Sigmoid colon (tissue), 7 donors: ENCODE results near the gene SGSM2. TPM values are rescaled to one million over a fixed set of nuclear protein-coding genes. Genes with fewer than 3 reads are reported as not detected.
A peak's percentile ranks its signal among the peaks of the same experiment; 100 is the strongest.

Experiments
- DNase-seq: peaks from one replicate; pipeline ENCODE4 v3.0.0-alpha.2; 2019
- H3K27ac ChIP-seq, 4 donors: fragments of 200-600 bp; sonication (generic); one replicate each; pipeline ENCODE4 v1.5.1; 2016 to 2019; ENCODE audit warnings: mild to moderate bottlenecking in 1 of 4
- H3K27me3 ChIP-seq, 3 donors: fragments of 200-600 bp; sonication (generic); one replicate each; pipeline ENCODE4 v1.5.1; 2019; ENCODE audit warnings: mild to moderate bottlenecking in 1 of 3
- H3K36me3 ChIP-seq, 4 donors: fragments of 200-600 bp; sonication (generic); one replicate each; pipeline ENCODE4 v1.5.1; 2016 to 2019
- H3K4me1 ChIP-seq, 4 donors: fragments of 200-600 bp; sonication (generic); one replicate each; pipeline ENCODE4 v1.5.1; 2017 to 2019
- H3K4me3 ChIP-seq, 4 donors: fragments of 200-600 bp; sonication (generic); one replicate each; pipeline ENCODE4 v1.5.1; 2017 to 2019; ENCODE audit warnings: mild to moderate bottlenecking in 2 of 4, moderate library complexity in 1 of 4
- H3K9me3 ChIP-seq, 4 donors: fragments of 200-600 bp in 3 of 4; sonication (generic) in 3 of 4; one replicate each; pipeline versions ENCODE4 v1.5.1 to v1.6.1; 2013 to 2019
- CTCF ChIP-seq, 4 experiments: fragments of 450-650 bp in 3 of 4; fragments of 200-600 bp in 1 of 4; IDR thresholded peaks; one replicate each; pipeline ENCODE4 v1.5.1; 2016 to 2019; ENCODE audit warnings: antibody characterized with exemption in 4 of 4, mild to moderate bottlenecking in 3 of 4, moderate library complexity in 2 of 4
- EP300 ChIP-seq, 4 donors: sonication (generic); formaldehyde crosslinking; IDR thresholded peaks; one replicate each; pipeline ENCODE4 v1.6.1; 2017; ENCODE audit warnings: antibody characterized with exemption in 4 of 4
- POLR2A ChIP-seq, 2 donors: fragments of 450-650 bp; IDR thresholded peaks; one replicate each; pipeline ENCODE4 v1.6.1; 2016; ENCODE audit warnings: antibody characterized with exemption in 2 of 2, mild to moderate bottlenecking in 2 of 2, moderate library complexity in 2 of 2
- POLR2AphosphoS5 ChIP-seq, 4 donors: sonication (generic); formaldehyde crosslinking; IDR thresholded peaks; one replicate each; pipeline ENCODE4 v1.6.1; 2017; ENCODE audit warnings: antibody characterized with exemption in 4 of 4
- WGBS, 2 donors: extraction: QIAGEN DNeasy Blood & Tissue Kit; methylation state at CpG; one replicate each; pipeline ENCODE4 v1.1.7; 2013; 5-methylcytosine and 5-hydroxymethylcytosine counted together
- intact Hi-C: fragments of 100-400 bp; cut with DNase I; formaldehyde crosslinking; loops from one replicate; pipeline ENCODE4 v1.15.1; 2023
- polyA plus RNA-seq, 3 donors: library from polyadenylated mRNA; stranded (reverse); fragments of 200-250 nt; gene quantifications; one replicate each; pipeline ENCODE4 v1.2.3, GENCODE V29; 2013
- total RNA-seq, 4 donors: library from RNA; depleted of rRNA; stranded (reverse); fragments of >200 nt; gene quantifications; one replicate each; pipeline ENCODE4 v1.1.0, GENCODE V29; 2016
- donor health status: healthy with polysubstance abuse.
- donor health status: Bipolar disorder and iron deficiency.
- donor health status: healthy.

Gene SGSM2
- total and polyA plus RNA-seq, 7 donors = 6.2 to 79.8 (median 43.9) TPM

DNA sequence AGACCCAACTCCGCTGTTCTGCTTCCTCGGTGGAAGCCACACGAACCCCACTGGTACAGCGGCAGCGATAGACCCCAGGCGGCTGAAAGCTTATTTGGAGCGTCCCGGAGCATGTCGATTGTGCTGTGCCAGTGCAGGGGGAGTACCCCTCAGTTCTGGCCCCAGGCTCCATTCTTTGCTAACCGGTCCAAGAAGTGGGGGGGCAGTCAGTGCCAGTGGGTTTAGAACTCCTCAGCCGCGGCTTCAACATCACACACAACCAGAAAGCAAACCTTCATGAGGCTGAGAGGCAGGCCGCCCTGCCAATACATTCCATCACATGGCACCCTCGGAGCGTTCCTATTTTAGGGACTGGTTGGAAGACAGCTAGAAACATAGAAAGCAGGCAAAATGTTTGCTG, 65.2 kb downstream of the SGSM2 start:
- Histone ChIP-seq H3K27me3 (no peaks in the 10 kb centered on the region), H3K36me3 (no peaks in the 10 kb centered on the region), H3K9me3 (no peaks in the 10 kb centered on the region), H3K4me3 (peak overlapping the region; percentile 71 to 94 (median 89)), H3K4me1 (peaks cover 4 to 73% (median 67%) of the 10 kb centered on the region in 4 donors), H3K27ac (peak overlapping the region; percentile 97 to 100 (median 98))
- intact Hi-C loops = no loop called here
- peak; percentile 74 for DNase-seq
- WGBS, 2 donors = 35 to 57% methylated on average over 15 of the region's 15 CpGs
- no peak for TF ChIP-seq POLR2AphosphoS5 (IDR thresholded peaks at IDR 0.05)
- TF ChIP-seq CTCF (IDR thresholded peaks at IDR 0.05) = no peak
- no peak for TF ChIP-seq EP300 (IDR thresholded peaks at IDR 0.05)
- no peak for TF ChIP-seq POLR2A (IDR thresholded peaks at IDR 0.05)

GRCh38 chr17:2403044-2403443, 65.7 kb downstream of the SGSM2 start:
- Histone ChIP-seq H3K27me3 (no peaks in the 10 kb centered on the region), H3K9me3 (no peaks in the 10 kb centered on the region), H3K36me3 (no peaks in the 10 kb centered on the region), H3K4me3 (no peak overlapping the region), H3K27ac (peak overlapping the region; percentile 97 to 100 (median 98)), H3K4me1 (peaks cover 4 to 69% (median 63%) of the 10 kb centered on the region in 4 donors)
- intact Hi-C loops = no loop called here
- 96 to 97% methylated on average over 4 of the region's 4 CpGs for WGBS, 2 donors
- DNase-seq = no peak
- TF ChIP-seq EP300 (IDR thresholded peaks at IDR 0.05) (no peak), POLR2AphosphoS5 (IDR thresholded peaks at IDR 0.05) (no peak), CTCF (IDR thresholded peaks at IDR 0.05) (no peak), POLR2A (IDR thresholded peaks at IDR 0.05) (no peak)

DNA sequence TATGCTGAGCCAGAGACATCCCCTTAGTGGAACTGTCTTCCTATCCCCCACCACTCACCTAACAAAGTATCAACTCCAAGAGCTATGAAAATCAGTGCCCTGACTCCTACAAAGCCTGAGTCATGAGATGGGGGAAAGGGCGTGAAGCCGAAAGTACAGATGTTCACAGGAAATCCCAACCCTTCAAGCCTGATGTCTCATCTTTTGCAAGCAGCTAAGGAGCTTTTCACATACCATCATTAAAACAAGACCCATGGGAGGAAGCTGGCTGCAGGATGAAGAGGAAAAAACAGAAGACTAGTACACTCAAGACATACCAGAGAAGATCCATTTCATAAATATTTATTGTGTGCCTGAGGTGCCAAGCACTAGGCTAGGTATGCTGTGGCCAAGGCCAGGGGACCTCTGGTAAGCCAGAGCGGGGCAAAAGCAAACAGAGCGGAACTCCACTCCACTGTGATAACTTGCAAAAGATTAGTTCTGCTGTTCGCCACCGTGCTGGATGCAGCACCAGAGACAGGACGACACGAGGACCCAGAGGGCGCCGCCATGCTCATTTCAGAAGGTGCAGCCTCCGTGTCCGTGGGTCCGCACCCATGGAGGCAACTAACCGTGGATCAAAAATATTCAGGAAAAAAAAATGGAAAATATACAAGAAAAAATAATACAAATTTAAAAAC, 68.1 kb downstream of the SGSM2 start:
- intact Hi-C loops = no loop called here
- H3K36me3 ChIP-seq = no peaks in the 10 kb centered on the region
- peak overlapping the region; percentile 97 to 100 (median 98) for H3K27ac ChIP-seq
- no peaks in the 10 kb centered on the region for H3K9me3 ChIP-seq
- H3K4me3 ChIP-seq = no peak overlapping the region
- peaks cover 4 to 56% (median 56%) of the 10 kb centered on the region in 4 donors for H3K4me1 ChIP-seq
- TF ChIP-seq POLR2AphosphoS5 (IDR thresholded peaks at IDR 0.05) (peak in 1 of 4 donors; percentile 50), EP300 (IDR thresholded peaks at IDR 0.05) (no peak), CTCF (IDR thresholded peaks at IDR 0.05) (no peak)
- WGBS, 2 donors = 85% methylated on average over 14 of the region's 14 CpGs
- peak; percentile 76 for DNase-seq
- no peaks in the 10 kb centered on the region for H3K27me3 ChIP-seq

- Histone ChIP-seq H3K4me3 (no peak overlapping the region), H3K9me3 (no peaks in the 10 kb centered on the region), H3K27me3 (no peaks in the 10 kb centered on the region), H3K27ac (peak overlapping the region; percentile 97 to 100 (median 98)), H3K4me1 (peaks cover 0 to 56% (median 56%) of the 10 kb centered on the region in 4 donors), H3K36me3 (no peaks in the 10 kb centered on the region)
- TF ChIP-seq POLR2AphosphoS5 (IDR thresholded peaks at IDR 0.05) = no peak
- intact Hi-C loops = no loop called here
- 16 to 70% methylated on average over 8 of the region's 8 CpGs for WGBS, 2 donors
- DNase-seq = peak; percentile 69
Observed at GRCh38 chr17:2406271-2406902, 69.1 kb downstream of the SGSM2 start.

DNA sequence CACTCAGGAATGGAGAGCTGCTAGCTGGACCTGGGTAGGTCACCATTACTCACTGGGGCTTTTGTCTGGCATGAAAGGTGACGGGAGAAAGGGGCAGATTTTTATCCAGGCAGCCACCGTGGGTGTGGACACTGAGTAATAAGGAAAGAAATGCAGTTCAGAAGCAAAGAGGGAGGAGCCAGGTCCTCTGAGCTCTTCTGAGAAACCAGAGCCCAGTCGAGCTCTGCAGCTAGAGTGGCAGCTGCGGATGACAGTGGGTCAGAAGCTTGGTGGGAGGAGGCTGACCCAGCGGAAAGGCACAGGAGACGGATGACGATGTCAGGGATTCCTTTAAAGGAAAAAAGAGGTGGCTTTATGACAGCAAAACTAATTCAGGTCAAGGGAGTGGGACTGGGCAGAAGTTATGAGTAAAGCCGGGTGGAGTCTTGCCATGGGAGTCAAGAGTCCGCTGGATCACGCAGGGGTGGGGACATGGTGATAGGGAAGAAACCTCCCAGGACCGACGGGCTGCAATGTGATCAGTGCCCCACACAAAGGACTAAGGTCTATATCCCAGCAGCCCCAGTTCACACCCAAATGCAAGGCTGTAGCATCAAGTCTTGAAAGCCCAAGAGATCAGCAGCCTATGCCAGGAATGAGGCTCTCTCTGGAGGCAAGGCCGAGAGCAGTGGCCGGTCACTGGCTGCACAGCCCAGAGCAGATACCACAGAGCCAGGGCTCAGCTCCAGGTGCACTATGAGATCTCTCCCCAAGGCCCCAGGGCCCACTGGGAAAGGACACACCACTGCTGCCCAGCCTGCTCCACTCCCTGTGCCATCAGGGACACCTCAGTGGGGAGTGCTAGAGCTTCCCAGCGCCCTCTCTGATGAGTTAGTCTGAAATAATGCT, 69.8 kb downstream of the SGSM2 start:
- DNase-seq = peak; percentile 87
- Histone ChIP-seq H3K27me3 (no peaks in the 10 kb centered on the region), H3K27ac (peak overlapping the region; percentile 97 to 100 (median 98)), H3K4me1 (peaks cover 0 to 55% (median 55%) of the 10 kb centered on the region in 4 donors), H3K4me3 (no peak overlapping the region), H3K36me3 (no peaks in the 10 kb centered on the region), H3K9me3 (no peaks in the 10 kb centered on the region)
- 9 to 50% methylated on average over 15 of the region's 15 CpGs for WGBS, 2 donors
- intact Hi-C loops = no loop called here
- TF ChIP-seq CTCF (IDR thresholded peaks at IDR 0.05) (no peak), POLR2AphosphoS5 (IDR thresholded peaks at IDR 0.05) (peak in 3 of 4 donors; percentile 33 to 81 (median 36)), POLR2A (IDR thresholded peaks at IDR 0.05) (peak in 1 of 2 donors; percentile 40), EP300 (IDR thresholded peaks at IDR 0.05) (no peak)
